HCT116 (cell line): ENCODE measurements around the gene SPRN. TPM values are rescaled to one million over a fixed set of nuclear protein-coding genes. Genes with fewer than 3 reads are reported as not detected.

Source experiments
- ATAC-seq: fragments of 200-7000 bp; cut with Tn5 transposase; 2 replicates; pipeline ENCODE4 v1.9.1; 2020; ENCODE audit warnings: mild to moderate bottlenecking, moderate library complexity
- BruUV-seq: library from RNA; stranded (reverse); fragments of 400-500 nt; replicated peaks from 2 replicates; lab custom pipeline; 2021; lab: Mats Ljungman, UMichigan
- CTCF ChIA-PET: fragments of 300-600 bp; sonication (Branson Sonifier 250); formaldehyde crosslinking; loops from one replicate; lab custom pipeline; 2021; ENCODE audit warnings: antibody characterized with exemption; lab: Charles Lee
- POLR2A ChIA-PET: fragments of 300-600, 350-600 bp; sonication (Branson Sonifier 250); formaldehyde crosslinking; loops from one replicate; lab custom pipeline; 2021; ENCODE audit warnings: antibody characterized with exemption; lab: Charles Lee
- RAD21 ChIA-PET, 2 experiments: fragments of 300-600 bp; sonication (Branson Sonifier 250); formaldehyde crosslinking; loops; one replicate each; lab custom pipeline; 2023; ENCODE audit warnings: low total read pairs in 2 of 2; ENCODE audit not compliant: uncharacterized antibody in 2 of 2, unreplicated experiment in 2 of 2, low non-redundant PET in 1 of 2; lab: Charles Lee
- DNase-seq: peaks from one replicate; pipeline ENCODE4 v3.0.0-alpha.2; 2010; ENCODE audit warnings: low read depth, low spot score
- H2AFZ ChIP-seq: fragments of 200-600 bp; shearing (Covaris generic), sonication (generic); 2 replicates; pipeline ENCODE4 v1.6.1; 2017; ENCODE audit warnings: low read depth, mixed run types, mixed read lengths, antibody characterized with exemption, low read length; ENCODE audit not compliant: poor library complexity, severe bottlenecking
- H3K27ac ChIP-seq: 2 replicates; pipeline ENCODE4 v1.5.1; 2012; ENCODE audit warnings: low read depth, low read length
- H3K27me3 ChIP-seq: fragments of 200-600 bp; sonication (generic); 2 replicates; pipeline ENCODE4 v1.6.1; 2016; ENCODE audit warnings: mixed run types, low read length, mixed read lengths; ENCODE audit not compliant: insufficient read depth
- H3K36me3 ChIP-seq, 2 experiments: fragments of 200-500 bp in 1 of 2; fragments of 200-600 bp in 1 of 2; sonication (Bioruptor generic) in 1 of 2; sonication (generic) in 1 of 2; 2 replicates each; pipeline versions ENCODE4 v1.5.1 to v1.6.1; 2014 to 2016; ENCODE audit warnings: low read length in 2 of 2, inconsistent platforms in 1 of 2, mixed read lengths in 1 of 2, mixed run types in 1 of 2; ENCODE audit not compliant: insufficient read depth in 2 of 2, control insufficient read depth in 1 of 2
- H3K4me1 ChIP-seq, 2 experiments: fragments of 200-600 bp in 1 of 2; sonication (generic) in 1 of 2; 2 replicates each; pipeline versions ENCODE4 v1.5.1 to v1.6.1; 2012 to 2017; ENCODE audit warnings: low read length in 2 of 2, inconsistent platforms in 1 of 2, mild to moderate bottlenecking in 1 of 2, mixed read lengths in 1 of 2, mixed run types in 1 of 2, moderate library complexity in 1 of 2; ENCODE audit not compliant: insufficient read depth in 2 of 2, control insufficient read depth in 1 of 2
- H3K4me2 ChIP-seq: fragments of 200-600 bp; sonication (generic); 2 replicates; pipeline ENCODE4 v1.6.1; 2017; ENCODE audit warnings: mixed run types, low read length, mixed read lengths
- H3K4me3 ChIP-seq, 2 experiments: fragments of 200-600 bp in 1 of 2; sonication (generic) in 1 of 2; replicated peaks in 1 of 2; 2 replicates each; pipeline ENCODE4 v1.5.1; 2011 to 2016; ENCODE audit warnings: low read length in 2 of 2, control low read depth in 1 of 2, low read depth in 1 of 2, mild to moderate bottlenecking in 1 of 2, mixed read lengths in 1 of 2, mixed run types in 1 of 2
- H3K79me2 ChIP-seq: fragments of 200-600 bp; sonication (generic); 2 replicates; pipeline ENCODE4 v1.6.1; 2017; ENCODE audit warnings: mild to moderate bottlenecking, mixed run types, low read length, moderate library complexity, mixed read lengths; ENCODE audit not compliant: insufficient read depth
- H3K9ac ChIP-seq: fragments of 200-600 bp; sonication (generic); 2 replicates; pipeline ENCODE4 v1.6.1; 2016; ENCODE audit warnings: low read length, mixed read lengths
- H3K9me2 ChIP-seq: fragments of 200-600 bp; sonication (generic), shearing (Covaris generic); 2 replicates; pipeline ENCODE4 v1.6.1; 2017; ENCODE audit warnings: mixed run types, mild to moderate bottlenecking, moderate library complexity; ENCODE audit not compliant: insufficient read depth
- H3K9me3 ChIP-seq, 2 experiments: fragments of 200-500 bp in 1 of 2; fragments of 200-600 bp in 1 of 2; sonication (Bioruptor generic) in 1 of 2; sonication (generic) in 1 of 2; 2 replicates each; pipeline ENCODE4 v1.6.1; 2014 to 2017; ENCODE audit warnings: low read length in 2 of 2, mixed read lengths in 2 of 2, inconsistent platforms in 1 of 2, low read depth in 1 of 2, mild to moderate bottlenecking in 1 of 2, mixed run types in 1 of 2, moderate library complexity in 1 of 2; ENCODE audit not compliant: control insufficient read depth in 1 of 2, insufficient read depth in 1 of 2
- H4K20me1 ChIP-seq: fragments of 200-600 bp; sonication (generic), shearing (Covaris generic); 2 replicates; pipeline ENCODE4 v1.6.1; 2017; ENCODE audit warnings: mixed run types, mild to moderate bottlenecking, moderate library complexity; ENCODE audit not compliant: insufficient read depth
- CEBPB ChIP-seq: IDR thresholded peaks from 2 replicates; pipeline ENCODE4 v1.6.1; 2012; ENCODE audit warnings: low read depth
- CTCF ChIP-seq, 3 experiments: fragments of 200-600 bp in 1 of 3; sonication (generic) in 1 of 3; IDR thresholded peaks in 2 of 3; conservative IDR thresholded peaks in 1 of 3; 2 replicates each; pipeline ENCODE4 v1.5.1; 2012 to 2017; ENCODE audit warnings: low read depth in 2 of 3, low read length in 2 of 3, antibody characterized with exemption in 1 of 3, borderline replicate concordance in 1 of 3, control low read depth in 1 of 3, mild to moderate bottlenecking in 1 of 3, mixed read lengths in 1 of 3, mixed run types in 1 of 3, moderate library complexity in 1 of 3; ENCODE audit not compliant: insufficient read depth in 1 of 3
- EGR1 ChIP-seq: IDR thresholded peaks from 2 replicates; pipeline ENCODE4 v1.6.1; 2012; ENCODE audit warnings: low read depth
- ELF1 ChIP-seq: IDR thresholded peaks from 2 replicates; pipeline ENCODE4 v1.6.1; 2012; ENCODE audit warnings: low read depth, borderline replicate concordance
- EZH2 ChIP-seq: fragments of 200-600 bp; sonication (generic); IDR thresholded peaks from 2 replicates; pipeline ENCODE4 v1.6.1; 2017; ENCODE audit warnings: antibody characterized with exemption, mixed run types
- EZH2phosphoT487 ChIP-seq: fragments of 200-600 bp; IDR thresholded peaks from 2 replicates; pipeline ENCODE4 v1.6.1; 2018; ENCODE audit warnings: antibody characterized with exemption, borderline replicate concordance
- JUND ChIP-seq: IDR thresholded peaks from 2 replicates; pipeline ENCODE4 v1.6.1; 2012
- MAX ChIP-seq: IDR thresholded peaks from 2 replicates; pipeline ENCODE4 v1.6.1; 2012
- POLR2A ChIP-seq: IDR thresholded peaks from 2 replicates; pipeline ENCODE4 v1.7.0; 2011; ENCODE audit warnings: borderline replicate concordance; ENCODE audit not compliant: insufficient read depth, insufficient read length; ENCODE audit errors: extremely low read depth
- POLR2AphosphoS5 ChIP-seq: IDR thresholded peaks from 2 replicates; pipeline ENCODE4 v1.6.1; 2011; ENCODE audit warnings: mild to moderate bottlenecking, low read depth, low read length, moderate library complexity
- REST ChIP-seq: IDR thresholded peaks from 2 replicates; pipeline ENCODE4 v1.6.1; 2012; ENCODE audit warnings: low read depth
- SP1 ChIP-seq: IDR thresholded peaks from 2 replicates; pipeline ENCODE4 v1.6.1; 2012; ENCODE audit warnings: low read depth
- SRF ChIP-seq: IDR thresholded peaks from 2 replicates; pipeline ENCODE4 v1.6.1; 2012; ENCODE audit warnings: low read depth
- TCF7L2 ChIP-seq: IDR thresholded peaks from 2 replicates; pipeline ENCODE4 v1.7.0; 2011; ENCODE audit warnings: borderline replicate concordance, inconsistent platforms; ENCODE audit not compliant: insufficient read depth, insufficient read length; ENCODE audit errors: extremely low read depth
- YY1 ChIP-seq: IDR thresholded peaks from 2 replicates; pipeline ENCODE4 v1.6.1; 2011; ENCODE audit warnings: low read length, low read depth, moderate library complexity, mild to moderate bottlenecking; ENCODE audit not compliant: insufficient replicate concordance; ENCODE audit errors: extremely low read depth
- ZNF274 ChIP-seq: fragments of 200-500 bp; sonication (Bioruptor generic); IDR thresholded peaks from 2 replicates; pipeline ENCODE4 v1.6.1; 2014; ENCODE audit warnings: mild to moderate bottlenecking, low read depth, low read length, inconsistent platforms
- intact Hi-C: fragments of 100-400 bp; cut with micrococcal nuclease; formaldehyde crosslinking; loops from 2 replicates; pipeline ENCODE4 v1.10.0; 2022
- total RNA-seq: library from RNA; stranded (reverse); gene quantifications from one replicate; pipeline ENCODE4 v1.2.1, GENCODE V29; 2021; ENCODE audit not compliant: unreplicated experiment

SPRN gene
- total RNA-seq, 1 experiment from 2014 or later: not detected

GRCh38 chr10:133400624-133401424 lies 23.6 kb downstream of the SPRN start:
- Histone ChIP-seq H3K4me2 (no peak overlapping the region), H3K4me3 (no peak overlapping the region), H3K27me3 (no peaks in the 10 kb centered on the region), H3K36me3 (peaks cover 3 to 5% of the 10 kb centered on the region in 2 experiments; a peak in 3 of 4 replicates), H3K9ac (no peak overlapping the region), H2AFZ (no peak overlapping the region), H3K4me1 (no peaks in the 10 kb centered on the region), H3K9me2 (no peaks in the 10 kb centered on the region), H4K20me1 (no peaks in the 10 kb centered on the region), H3K27ac (no peak overlapping the region), H3K9me3 (no peaks in the 10 kb centered on the region), H3K79me2 (peaks cover 22% of the 10 kb centered on the region)
- DNase-seq (no peak), ATAC-seq (no peak)
- CTCF ChIA-PET: no interaction called here
- POLR2A ChIA-PET: no interaction called here
- RAD21 ChIA-PET: no interaction called here
- intact Hi-C loops: no loop called here
- no peak for TF ChIP-seq EZH2phosphoT487
- no peak for TF ChIP-seq CEBPB
- TF ChIP-seq SP1: no peak
- TF ChIP-seq EZH2: no peak
- TF ChIP-seq REST: no peak
- no peak for TF ChIP-seq JUND
- TF ChIP-seq MAX: no peak
- no peak for TF ChIP-seq ZNF274
- TF ChIP-seq YY1: no peak
- TF ChIP-seq POLR2AphosphoS5: no peak
- no peak for TF ChIP-seq SRF
- no peak for TF ChIP-seq POLR2A
- no peak for TF ChIP-seq CTCF (IDR thresholded peaks at IDR 0.05 in 2 of 3, conservative IDR thresholded peaks at IDR 0.05 in 1 of 3; ENCODE audit: borderline replicate concordance in 1 of 3, insufficient read depth in 1 of 3, low read depth in 2 of 3, low read length in 2 of 3)
- TF ChIP-seq ELF1: no peak
- TF ChIP-seq EGR1: no peak
- no peak for TF ChIP-seq TCF7L2
- no TSS peak for BruUV-seq
